PFSK-1 (cell line): ENCODE results near the gene FOXC1.

Experiments used
- FOXP2 ChIP-seq: optimal IDR thresholded peaks from 2 replicates; pipeline ENCODE3; 2011; ENCODE audit warnings: borderline replicate concordance, control low read depth, inconsistent platforms; ENCODE audit not compliant: insufficient read depth; ENCODE audit errors: extremely low read length, extremely low read depth
- POLR2AphosphoS5 ChIP-seq: IDR thresholded peaks from 2 replicates; pipeline ENCODE4 v1.6.1; 2012; ENCODE audit warnings: low read depth, mild to moderate bottlenecking, control low read depth, low read length, moderate library complexity
- REST ChIP-seq, 2 experiments: IDR thresholded peaks; 2 replicates each; pipeline versions ENCODE4 v1.6.1 to v1.8.0; 2011 to 2012; ENCODE audit warnings: low read depth in 2 of 2, low read length in 2 of 2, control low read depth in 1 of 2, inconsistent platforms in 1 of 2, mild to moderate bottlenecking in 1 of 2, moderate library complexity in 1 of 2; ENCODE audit not compliant: insufficient read depth in 1 of 2
- SIN3A ChIP-seq: IDR thresholded peaks from 2 replicates; pipeline ENCODE4 v1.6.1; 2012; ENCODE audit warnings: mild to moderate bottlenecking, low read length, moderate library complexity, borderline replicate concordance; ENCODE audit not compliant: insufficient read depth
- TAF1 ChIP-seq: IDR thresholded peaks from 2 replicates; pipeline ENCODE4 v1.6.1; 2012; ENCODE audit warnings: low read length, control low read depth, borderline replicate concordance; ENCODE audit not compliant: insufficient read depth

Gene FOXC1

DNA sequence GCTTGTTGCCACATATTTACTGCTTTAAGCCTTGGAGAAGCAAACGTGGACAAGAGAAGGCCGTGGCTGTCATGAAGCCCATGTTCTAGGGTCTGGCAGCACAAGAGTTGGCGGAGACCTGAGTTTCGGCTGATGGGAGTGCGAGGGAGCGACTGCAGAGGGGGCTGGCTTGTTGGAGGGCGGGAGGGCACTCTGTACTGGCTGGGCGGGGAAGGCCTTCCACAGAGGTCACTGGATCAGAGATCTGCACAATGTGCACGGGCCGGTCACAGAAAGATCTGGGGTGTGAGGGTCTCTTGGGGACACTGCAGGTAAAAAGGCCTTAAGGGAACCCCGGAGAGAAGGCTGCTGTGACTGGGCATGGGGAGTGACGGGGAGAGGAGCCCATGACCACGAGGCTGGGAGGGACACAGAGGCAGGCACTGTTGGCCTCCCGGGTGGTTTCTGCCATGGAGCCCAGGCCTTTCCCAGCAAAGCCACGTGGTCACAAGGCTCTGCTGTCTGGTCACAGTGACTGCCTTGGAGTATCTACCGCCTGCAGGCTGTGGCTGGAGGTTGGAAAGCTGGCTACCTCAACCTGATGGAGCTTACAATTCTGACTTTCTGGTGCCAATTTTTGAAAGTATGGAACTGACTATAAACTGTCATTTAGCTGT is 23.8 kb downstream of the FOXC1 start:
- TF ChIP-seq TAF1 (no peak), SIN3A (no peak), REST (IDR thresholded peaks at IDR 0.05; ENCODE audit: insufficient read depth in 1 of 2, low read depth in 2 of 2, low read length in 2 of 2) (no peak), POLR2AphosphoS5 (no peak), FOXP2 (no peak)

GRCh38 chr6:1634081-1634480 is 24.4 kb downstream of the FOXC1 start:
- TF ChIP-seq POLR2AphosphoS5 = no peak
- TF ChIP-seq SIN3A = no peak
- TF ChIP-seq FOXP2 = no peak
- TF ChIP-seq REST (IDR thresholded peaks at IDR 0.05; ENCODE audit: insufficient read depth in 1 of 2, low read depth in 2 of 2, low read length in 2 of 2) = no peak
- TF ChIP-seq TAF1 = no peak

DNA sequence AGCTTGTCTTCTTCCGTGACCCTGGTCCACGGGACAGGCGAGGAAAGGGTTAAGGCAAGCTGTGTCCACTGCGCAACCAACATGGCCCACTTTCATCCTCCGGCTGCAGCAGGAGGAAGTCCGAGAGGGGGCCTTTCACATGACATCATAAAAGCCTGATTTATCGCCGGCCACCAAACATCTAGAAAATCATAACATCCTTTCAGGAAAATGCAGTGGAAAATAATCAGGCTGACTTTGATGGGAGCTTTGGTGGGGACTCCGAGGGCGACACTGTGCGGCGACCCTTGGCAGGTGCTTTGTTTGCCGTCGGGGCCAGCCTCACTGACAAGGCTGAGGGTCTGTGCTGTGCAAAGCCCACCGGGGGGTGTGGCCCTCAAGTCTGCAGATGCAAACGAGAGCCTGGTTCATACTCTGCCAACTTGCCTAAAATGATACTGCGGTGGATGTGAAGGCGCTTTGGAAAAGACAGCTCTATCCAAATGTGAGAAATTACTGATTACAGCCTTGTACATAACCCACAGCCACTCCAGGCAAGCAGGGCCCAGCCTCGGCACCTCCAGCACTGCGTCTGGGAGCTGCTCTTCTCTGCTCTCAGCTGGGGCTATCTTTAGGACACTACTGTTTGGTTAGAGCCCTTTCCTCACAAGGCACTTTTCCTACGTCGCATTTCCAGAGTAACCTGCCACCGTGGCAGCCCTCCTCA is 25.7 kb downstream of the FOXC1 start:
- no peak for TF ChIP-seq POLR2AphosphoS5
- no peak for TF ChIP-seq REST (IDR thresholded peaks at IDR 0.05; ENCODE audit: insufficient read depth in 1 of 2, low read depth in 2 of 2, low read length in 2 of 2)
- no peak for TF ChIP-seq TAF1
- TF ChIP-seq FOXP2 = no peak
- no peak for TF ChIP-seq SIN3A

GRCh38 chr6:1636272-1636825 is 26.6 kb downstream of the FOXC1 start:
- no peak for TF ChIP-seq SIN3A
- no peak for TF ChIP-seq POLR2AphosphoS5
- TF ChIP-seq TAF1 = no peak
- TF ChIP-seq REST (IDR thresholded peaks at IDR 0.05; ENCODE audit: insufficient read depth in 1 of 2, low read depth in 2 of 2, low read length in 2 of 2) = no peak
